Peyer's patch (tissue), 4 donors: Measurements from ENCODE around the gene HMGB3. TPM values are rescaled to one million over a fixed set of nuclear protein-coding genes. Genes with fewer than 3 reads are reported as not detected.

ENCODE experiments used
- DNase-seq, 3 donors: peaks; one replicate each; pipeline ENCODE4 v3.0.0-alpha.2; 2017 to 2019
- H3K27ac ChIP-seq, 4 donors: fragments of 200-600 bp; sonication (generic); one replicate each; pipeline ENCODE4 v1.5.1; 2016 to 2019
- H3K27me3 ChIP-seq, 2 donors: fragments of 200-600 bp; sonication (generic); one replicate each; pipeline ENCODE4 v1.5.1; 2019
- H3K36me3 ChIP-seq, 3 donors: fragments of 200-600 bp; sonication (generic); one replicate each; pipeline ENCODE4 v1.5.1; 2016 to 2019
- H3K4me1 ChIP-seq, 4 donors: fragments of 200-600 bp; sonication (generic); one replicate each; pipeline ENCODE4 v1.5.1; 2016 to 2019
- H3K4me3 ChIP-seq, 4 donors: fragments of 200-600 bp; sonication (generic); 1 replicate in 3 of 4; 2 replicates in 1 of 4; pipeline ENCODE4 v1.5.1; 2016 to 2019; ENCODE audit warnings: mild to moderate bottlenecking in 1 of 4
- H3K9me3 ChIP-seq, 4 donors: fragments of 200-600 bp; sonication (generic); one replicate each; pipeline ENCODE4 v1.5.1; 2016 to 2019; ENCODE audit warnings: mild to moderate bottlenecking in 1 of 4
- POLR2A ChIP-seq, 2 donors: fragments of 450-650 bp; IDR thresholded peaks; one replicate each; pipeline ENCODE4 v1.5.1; 2017; ENCODE audit warnings: antibody characterized with exemption in 2 of 2, mild to moderate bottlenecking in 2 of 2, moderate library complexity in 2 of 2
- total RNA-seq, 4 donors: library from RNA; depleted of rRNA; stranded (reverse); fragments of >200 nt; gene quantifications; one replicate each; pipeline ENCODE4 v1.1.0, GENCODE V29; 2016
- TF ChIP-seq, protein P1 (sequence below), 6 experiments: fragments of 450-650 bp in 4 of 6; fragments of 200-600 bp in 2 of 6; sonication (generic) in 1 of 6; IDR thresholded peaks; one replicate each; pipeline ENCODE4 v1.5.1; 2017 to 2019; ENCODE audit warnings: antibody characterized with exemption in 6 of 6, mild to moderate bottlenecking in 3 of 6, moderate library complexity in 1 of 6

The HMGB3 gene
- total RNA-seq, 4 donors from 2014 or later: 11.5 to 77.6 (median 13.7) TPM

DNA sequence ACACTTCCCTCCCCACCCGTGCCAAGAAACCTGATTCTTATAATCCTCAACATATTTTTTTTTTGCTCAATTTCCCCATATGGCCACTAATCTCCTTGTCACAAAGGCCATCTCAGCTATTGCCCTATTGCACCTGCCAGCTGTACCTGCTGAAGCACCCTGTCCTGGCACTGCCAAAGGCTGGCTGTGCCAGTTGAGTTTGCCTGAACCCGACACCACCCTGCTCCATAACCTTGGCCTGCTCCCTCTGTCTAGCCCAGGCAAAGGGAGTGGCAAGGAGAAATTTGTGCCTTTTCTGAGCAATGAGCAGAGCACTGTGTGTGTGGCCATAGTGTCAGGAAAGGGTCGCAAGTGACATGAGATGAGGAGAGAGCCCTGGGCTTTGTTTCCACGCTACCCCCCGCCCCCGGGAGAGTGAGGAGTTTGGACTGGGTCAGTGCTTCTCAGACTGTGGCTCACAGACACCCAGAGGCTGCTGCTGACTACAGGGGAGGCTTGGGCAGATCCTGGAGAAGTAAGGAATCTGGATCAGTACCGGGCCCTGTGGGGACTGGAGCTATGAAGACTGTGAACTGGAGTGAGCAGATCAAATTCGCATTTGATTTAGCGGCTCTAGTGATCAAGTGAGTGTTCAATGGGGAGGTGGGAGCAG, 42.2 kb upstream of the HMGB3 start:
- no peak for DNase-seq
- H3K4me1 ChIP-seq: no peaks in the 10 kb centered on the region
- TF ChIP-seq, protein P1, sequence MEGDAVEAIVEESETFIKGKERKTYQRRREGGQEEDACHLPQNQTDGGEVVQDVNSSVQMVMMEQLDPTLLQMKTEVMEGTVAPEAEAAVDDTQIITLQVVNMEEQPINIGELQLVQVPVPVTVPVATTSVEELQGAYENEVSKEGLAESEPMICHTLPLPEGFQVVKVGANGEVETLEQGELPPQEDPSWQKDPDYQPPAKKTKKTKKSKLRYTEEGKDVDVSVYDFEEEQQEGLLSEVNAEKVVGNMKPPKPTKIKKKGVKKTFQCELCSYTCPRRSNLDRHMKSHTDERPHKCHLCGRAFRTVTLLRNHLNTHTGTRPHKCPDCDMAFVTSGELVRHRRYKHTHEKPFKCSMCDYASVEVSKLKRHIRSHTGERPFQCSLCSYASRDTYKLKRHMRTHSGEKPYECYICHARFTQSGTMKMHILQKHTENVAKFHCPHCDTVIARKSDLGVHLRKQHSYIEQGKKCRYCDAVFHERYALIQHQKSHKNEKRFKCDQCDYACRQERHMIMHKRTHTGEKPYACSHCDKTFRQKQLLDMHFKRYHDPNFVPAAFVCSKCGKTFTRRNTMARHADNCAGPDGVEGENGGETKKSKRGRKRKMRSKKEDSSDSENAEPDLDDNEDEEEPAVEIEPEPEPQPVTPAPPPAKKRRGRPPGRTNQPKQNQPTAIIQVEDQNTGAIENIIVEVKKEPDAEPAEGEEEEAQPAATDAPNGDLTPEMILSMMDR (IDR thresholded peaks at IDR 0.05): no peak

GRCh38 chrX:150941580-150941979, 41.6 kb upstream of the HMGB3 start:
- Histone ChIP-seq H3K9me3 (peaks cover 0 to 5% (median 0%) of the 10 kb centered on the region in 4 donors), H3K4me3 (no peak overlapping the region), H3K27ac (no peak overlapping the region), H3K36me3 (no peaks in the 10 kb centered on the region), H3K4me1 (no peaks in the 10 kb centered on the region), H3K27me3 (no peaks in the 10 kb centered on the region)
- TF ChIP-seq POLR2A (IDR thresholded peaks at IDR 0.05): no peak
- TF ChIP-seq, protein P1 (IDR thresholded peaks at IDR 0.05): no peak
- DNase-seq: no peak

More for the DNA sequence above, 42.2 kb upstream of the HMGB3 start:
- Histone ChIP-seq H3K36me3 (no peaks in the 10 kb centered on the region), H3K27ac (no peak overlapping the region), H3K27me3 (no peaks in the 10 kb centered on the region), H3K9me3 (peaks cover 0 to 5% (median 0%) of the 10 kb centered on the region in 4 donors), H3K4me3 (no peak overlapping the region)

- no peak overlapping the region for H3K27ac ChIP-seq
- no peaks in the 10 kb centered on the region for H3K36me3 ChIP-seq
- no peak for TF ChIP-seq POLR2A (IDR thresholded peaks at IDR 0.05)
- TF ChIP-seq, protein P1 (IDR thresholded peaks at IDR 0.05): no peak
- H3K4me1 ChIP-seq: no peaks in the 10 kb centered on the region
- no peak for DNase-seq
- no peaks in the 10 kb centered on the region for H3K27me3 ChIP-seq
- H3K4me3 ChIP-seq: no peak overlapping the region
- no peaks in the 10 kb centered on the region for H3K9me3 ChIP-seq
Observed at GRCh38 chrX:150942942-150943594, 40.1 kb upstream of the HMGB3 start.

GRCh38 chrX:150944233-150944632, 38.9 kb upstream of the HMGB3 start:
- TF ChIP-seq, protein P1 (IDR thresholded peaks at IDR 0.05): no peak
- TF ChIP-seq POLR2A (IDR thresholded peaks at IDR 0.05): no peak

GRCh38 chrX:150954951-150955350, 28.2 kb upstream of the HMGB3 start:
- no peaks in the 10 kb centered on the region for H3K36me3 ChIP-seq
- H3K4me1 ChIP-seq: no peaks in the 10 kb centered on the region
- no peak overlapping the region for H3K27ac ChIP-seq
- no peaks in the 10 kb centered on the region for H3K27me3 ChIP-seq
- H3K4me3 ChIP-seq: no peak overlapping the region
- TF ChIP-seq, protein P1 (IDR thresholded peaks at IDR 0.05): no peak
- no peak for TF ChIP-seq POLR2A (IDR thresholded peaks at IDR 0.05)
- no peak for DNase-seq
- H3K9me3 ChIP-seq: no peaks in the 10 kb centered on the region

More at GRCh38 chrX:150944233-150944632, 38.9 kb upstream of the HMGB3 start:
- no peak overlapping the region for H3K27ac ChIP-seq
- no peaks in the 10 kb centered on the region for H3K4me1 ChIP-seq
- H3K36me3 ChIP-seq: no peaks in the 10 kb centered on the region
- H3K27me3 ChIP-seq: no peaks in the 10 kb centered on the region
- H3K4me3 ChIP-seq: no peak overlapping the region
- H3K9me3 ChIP-seq: no peaks in the 10 kb centered on the region
- DNase-seq: no peak
